NCI-H446 (cell line): ENCODE measurements around the gene FILIP1L.
"Not testable (repeated sequence)": the region's sequence is repeated elsewhere in the genome, so short reads cannot be mapped to it uniquely, and the experiment has no call there.

Source experiments
- DNase-seq, 2 experiments: peaks; one replicate each; lab custom pipeline; 2025; lab: John Stamatoyannopoulos, UW

Gene FILIP1L

DNA sequence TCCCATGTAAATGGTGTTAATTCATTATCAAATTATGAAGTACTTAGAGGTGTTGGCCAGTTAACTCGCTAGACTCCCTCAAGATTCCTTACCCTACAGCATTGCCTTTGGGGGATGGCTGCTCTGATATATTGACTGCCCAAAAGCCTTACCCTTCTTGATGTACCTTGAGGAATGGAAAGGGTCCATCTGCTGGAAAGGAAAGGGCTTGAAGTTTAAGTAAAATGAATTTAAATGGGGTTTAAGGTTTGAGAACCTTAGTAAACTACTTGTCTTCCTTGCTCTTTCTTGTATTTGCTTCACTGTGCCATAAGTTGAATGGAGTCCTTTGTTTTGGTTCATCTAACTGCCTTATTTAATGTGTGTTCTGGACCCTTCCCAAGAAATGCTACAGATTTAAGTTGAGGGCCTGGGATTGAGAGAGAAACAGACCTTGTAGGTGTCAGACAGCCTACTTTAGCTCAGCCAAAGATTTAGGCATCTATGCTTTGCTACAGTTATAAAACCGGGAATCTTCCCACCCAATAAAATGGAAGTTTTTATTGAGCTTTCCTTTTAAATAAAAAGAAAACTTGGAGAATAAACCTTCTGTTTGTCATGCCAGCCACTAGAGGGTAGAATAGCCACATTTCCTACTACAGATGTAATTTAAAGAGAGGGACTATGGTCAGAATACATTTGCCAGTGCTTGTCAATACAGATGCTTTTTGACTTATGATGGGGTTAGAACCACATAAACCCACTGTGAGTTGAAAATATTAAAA, 271.3 kb downstream of the FILIP1L start:
- DNase-seq, result peak; percentile 18 to 52

DNA sequence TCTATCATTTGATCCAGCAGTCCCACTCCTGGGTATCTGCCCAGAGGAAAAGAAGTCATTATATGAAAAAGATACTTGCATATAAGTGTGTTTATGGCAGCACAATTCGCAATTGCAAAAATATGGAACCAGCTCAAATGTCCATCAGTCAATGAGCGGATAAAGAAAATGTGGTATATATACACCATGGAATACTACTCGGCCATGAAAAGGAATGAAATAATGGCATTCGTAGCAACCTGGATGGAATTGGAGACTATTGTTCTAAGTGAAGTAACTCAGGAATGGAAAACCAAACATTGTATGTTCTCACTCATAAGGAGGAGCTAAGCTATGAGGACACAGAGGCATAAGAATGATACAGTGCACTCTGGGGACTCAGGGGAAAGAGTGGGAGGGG, 272.4 kb downstream of the FILIP1L start:
- not testable (repeated sequence) for DNase-seq

DNA sequence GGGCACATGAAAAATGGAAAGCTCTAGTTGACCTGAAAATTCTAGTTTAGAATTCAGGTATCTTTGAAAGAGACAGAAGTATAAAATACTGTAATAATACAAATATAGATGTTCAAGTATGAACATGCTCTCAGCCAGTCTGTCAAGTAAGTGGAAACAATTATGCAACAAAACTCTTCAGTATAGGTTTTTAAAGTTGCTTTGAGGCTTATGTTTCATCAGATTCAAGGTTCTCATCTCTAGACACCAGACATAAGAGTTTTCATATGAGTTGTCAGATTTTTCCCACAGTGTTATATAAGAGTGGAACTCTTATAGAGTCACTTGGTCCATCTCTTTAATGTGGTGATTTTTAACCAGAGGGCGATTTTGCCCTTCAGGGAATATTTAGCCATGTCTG, 274.7 kb downstream of the FILIP1L start:
- no peak for DNase-seq

DNA sequence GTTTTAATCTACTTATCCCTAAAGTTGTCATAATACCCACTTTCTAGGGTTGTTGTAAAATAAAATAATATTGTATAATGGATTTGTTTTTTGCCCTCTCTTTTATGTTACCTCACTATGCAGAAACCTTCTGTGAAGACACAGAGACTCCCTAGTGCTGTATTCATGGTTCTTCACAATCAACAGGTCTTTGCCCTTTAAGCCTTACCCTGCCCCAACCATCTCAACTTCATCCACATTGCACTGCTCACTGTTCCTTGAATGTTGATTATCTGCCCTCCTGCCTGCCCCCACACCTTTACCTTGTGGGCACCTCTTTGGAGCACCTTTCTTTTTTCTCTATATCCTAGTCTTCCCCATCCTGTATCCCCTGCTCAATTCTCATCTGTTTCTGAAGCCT, 275.5 kb downstream of the FILIP1L start:
- DNase-seq, result no peak

DNA sequence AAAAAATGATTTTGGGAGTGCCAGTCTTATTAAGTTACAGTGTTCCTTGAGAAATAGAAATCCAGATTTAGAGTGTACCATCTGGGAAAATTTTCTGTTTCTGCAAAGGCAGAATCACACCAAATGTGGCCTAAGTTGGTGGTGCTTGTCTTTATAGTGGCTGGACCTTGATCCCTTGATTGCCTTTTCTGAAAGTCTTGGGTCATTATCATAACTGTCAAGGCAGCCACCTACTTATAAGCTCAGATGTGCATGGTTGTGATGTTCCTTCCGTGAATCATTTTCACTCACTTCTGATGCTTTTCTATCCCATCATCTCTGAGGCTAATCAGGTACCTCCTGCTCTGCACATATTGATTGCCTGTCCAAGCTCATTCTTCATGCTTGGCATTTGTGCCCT, 276.6 kb downstream of the FILIP1L start:
- no peak for DNase-seq

DNA sequence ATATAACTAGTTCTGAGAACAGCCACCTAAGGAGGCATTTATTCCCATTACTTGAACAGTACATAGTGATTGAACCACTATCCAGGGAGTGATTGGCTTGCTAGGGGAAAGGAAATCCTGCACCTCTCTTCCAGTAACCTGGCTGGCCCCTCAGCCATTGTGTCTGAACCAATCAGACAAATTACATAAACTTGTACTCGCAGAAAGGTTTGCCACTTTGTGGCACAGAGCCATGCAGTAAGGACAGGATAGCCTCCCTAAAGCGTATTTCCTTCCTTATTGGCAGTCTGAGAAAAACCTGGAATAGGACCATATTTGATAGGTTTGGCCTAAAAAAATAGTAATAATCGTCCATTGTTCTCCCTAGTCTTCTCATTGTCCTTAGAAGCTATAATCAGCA, 277.6 kb downstream of the FILIP1L start:
- no peak for DNase-seq

DNA sequence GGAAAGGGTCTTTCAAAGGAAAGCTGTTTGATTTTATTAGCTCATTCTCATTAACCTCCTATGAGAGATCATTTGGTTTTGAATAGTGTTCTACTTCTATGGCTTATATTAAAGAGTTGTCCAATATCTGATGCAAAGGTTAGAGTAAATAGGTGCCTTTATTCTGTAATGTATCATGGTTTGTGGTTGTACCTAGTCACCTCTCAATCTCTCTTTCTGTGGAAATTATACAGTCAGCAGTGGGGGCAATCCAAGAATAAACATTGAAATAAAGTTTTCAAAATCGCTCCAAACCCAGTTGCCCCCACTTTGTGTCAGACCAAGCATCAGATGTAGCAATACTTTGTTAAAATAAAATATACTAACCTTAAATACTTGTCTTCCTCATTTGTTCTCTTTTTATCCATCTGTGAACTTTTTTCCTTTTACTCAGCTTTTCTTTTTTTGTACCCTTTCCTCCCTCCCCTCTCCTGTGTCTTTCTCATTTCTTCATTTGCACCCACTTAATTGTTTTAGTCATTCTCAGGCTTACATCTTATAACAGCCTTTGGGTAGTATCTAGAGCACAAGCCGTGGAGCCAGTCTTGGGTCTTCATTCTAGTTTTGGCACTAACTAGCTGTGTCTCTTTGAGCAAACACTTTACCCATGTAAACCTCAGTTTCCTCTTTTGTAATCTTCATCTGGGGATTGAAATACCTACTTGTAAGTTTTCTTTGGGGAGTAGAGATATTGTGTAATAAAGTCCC, 279.9 kb downstream of the FILIP1L start:
- no peak for DNase-seq

DNA sequence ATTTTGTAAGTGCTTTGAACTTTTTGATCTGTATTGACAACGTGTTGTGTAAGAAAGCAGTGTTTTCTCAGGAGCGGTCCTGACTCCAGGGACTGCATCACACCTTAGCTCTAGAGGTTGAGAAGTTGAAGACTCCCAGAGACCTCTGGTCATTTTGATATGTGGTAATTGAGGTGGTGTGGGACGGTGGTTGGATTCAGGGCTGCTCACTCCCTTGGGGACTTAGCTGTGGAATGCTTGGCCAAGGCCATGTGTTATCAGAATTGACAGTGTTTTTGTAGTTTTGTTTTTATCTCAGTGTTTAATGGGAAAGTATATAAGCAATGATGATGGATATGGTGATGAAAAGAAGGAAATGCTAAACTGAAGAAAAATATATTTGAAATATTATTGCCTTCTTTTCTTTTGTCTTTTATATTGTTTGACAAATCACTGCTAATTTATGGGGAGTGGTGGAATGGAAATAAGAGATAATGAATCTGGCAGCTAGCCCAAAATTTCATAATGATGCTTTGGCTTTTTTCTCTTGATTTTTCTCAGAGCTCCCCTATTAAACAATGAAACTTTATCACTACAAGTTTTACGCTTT, 280.6 kb downstream of the FILIP1L start:
- DNase-seq, result no peak

DNA sequence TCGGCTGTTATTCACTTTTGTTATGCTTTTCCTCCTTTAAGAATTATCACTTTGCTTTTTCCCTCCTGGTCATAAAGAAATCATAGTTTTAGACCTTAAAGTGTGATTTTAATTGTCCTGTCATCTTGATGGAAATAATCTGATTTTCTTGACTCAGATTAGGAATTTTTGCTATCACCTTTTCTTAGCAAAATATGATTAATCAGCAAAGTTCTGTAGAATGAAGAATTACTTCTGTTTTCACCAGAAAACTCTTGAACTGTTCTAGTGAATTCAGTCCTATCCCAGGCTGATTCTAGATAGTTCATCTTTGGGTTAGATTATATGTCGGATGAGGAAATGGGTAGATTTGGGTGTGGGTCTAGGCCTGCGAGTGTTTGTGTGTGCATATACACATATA, 284.5 kb downstream of the FILIP1L start:
- DNase-seq, result no peak

DNA sequence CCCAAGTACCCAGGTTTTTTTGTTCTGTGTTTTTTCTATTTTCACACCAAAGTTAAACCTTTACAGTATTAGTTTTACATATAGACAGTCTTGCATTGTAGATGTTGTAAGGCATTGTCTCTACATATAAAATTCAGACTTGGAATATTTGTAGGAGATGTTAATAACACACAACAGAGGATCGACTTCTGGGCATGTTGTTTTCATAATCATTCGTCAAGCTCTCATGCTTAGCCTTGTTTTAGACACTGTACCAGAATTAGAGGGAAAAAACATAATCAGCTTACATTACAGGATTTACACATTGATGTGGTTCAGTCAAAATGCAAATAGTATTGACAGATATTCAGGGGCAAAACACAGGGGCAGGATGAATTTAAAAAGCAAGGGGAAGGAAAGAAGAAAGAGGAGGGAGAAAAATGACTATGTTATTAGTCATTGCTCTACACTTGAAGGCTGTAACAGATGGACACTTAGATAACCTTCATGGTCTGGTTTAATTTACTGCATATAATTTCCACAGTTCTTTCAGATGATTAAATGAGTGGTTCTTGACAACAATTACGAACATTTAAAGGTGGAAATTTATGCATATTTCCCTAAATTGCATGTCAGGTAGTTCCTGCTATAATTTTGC, 289.2 kb downstream of the FILIP1L start:
- no peak for DNase-seq

DNA sequence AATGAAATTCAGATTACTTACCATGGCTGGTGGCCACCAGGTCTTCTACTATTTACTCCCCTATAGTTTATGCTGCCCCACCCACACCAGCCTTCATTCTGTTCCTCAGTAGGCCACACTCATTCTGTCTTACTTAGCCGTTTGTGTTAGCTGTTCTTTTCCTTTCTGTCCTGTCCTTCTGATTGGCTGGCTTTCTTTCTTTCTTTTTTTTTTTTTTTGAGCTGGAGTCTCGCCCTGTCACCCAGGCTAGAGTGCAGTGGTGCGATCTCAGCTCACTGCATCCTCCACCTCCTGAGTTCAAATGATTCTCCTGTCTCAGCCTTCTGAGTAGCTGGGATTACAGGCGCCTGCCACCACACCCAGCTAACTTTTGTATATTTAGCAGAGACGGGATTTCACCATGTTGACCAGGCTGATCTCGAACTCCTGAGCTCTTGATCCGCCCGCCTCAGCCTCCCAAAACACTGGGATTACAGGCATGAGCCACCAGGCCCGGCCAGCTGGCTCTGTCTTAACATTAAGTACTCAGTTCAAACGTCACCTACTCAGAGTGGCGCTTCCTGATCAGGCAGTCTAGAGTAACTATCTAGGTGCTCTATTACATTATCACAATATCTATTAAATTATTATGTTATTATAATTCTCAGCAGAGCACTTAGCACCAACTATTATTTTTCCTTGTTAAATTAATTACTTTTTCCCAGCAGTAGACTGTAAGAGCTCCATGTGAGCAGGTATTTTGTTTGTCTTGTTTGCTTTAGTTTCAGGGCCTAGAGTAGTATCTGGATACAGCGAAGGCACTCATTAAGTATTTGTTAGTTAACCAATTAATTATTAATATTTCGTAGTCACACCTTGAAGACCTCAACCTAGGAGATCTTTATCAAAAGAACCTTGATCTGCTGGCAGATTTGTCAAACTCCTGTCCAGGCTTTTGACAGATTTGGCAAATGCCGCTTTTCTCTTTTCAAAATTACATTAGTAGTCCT, 290.3 kb downstream of the FILIP1L start:
- no peak for DNase-seq

DNA sequence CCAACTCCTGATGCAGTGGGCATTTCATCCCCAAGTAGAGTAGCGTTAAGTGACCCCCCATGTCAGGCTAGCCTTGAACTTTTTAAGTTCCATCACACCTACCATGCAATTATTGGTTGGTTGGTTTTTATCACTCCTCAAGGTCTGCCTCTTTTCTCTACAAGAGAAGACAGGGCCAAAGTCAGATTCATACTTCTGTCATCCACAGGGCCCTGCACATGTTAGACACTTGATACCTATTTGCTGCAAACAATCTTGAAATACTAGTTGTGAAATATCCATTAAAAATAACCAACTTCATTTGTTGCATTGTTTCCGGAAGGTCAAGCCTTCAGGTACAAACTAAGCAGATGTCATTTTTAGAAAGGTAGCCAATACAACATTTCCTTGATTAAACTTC, 295.5 kb downstream of the FILIP1L start:
- no peak for DNase-seq

DNA sequence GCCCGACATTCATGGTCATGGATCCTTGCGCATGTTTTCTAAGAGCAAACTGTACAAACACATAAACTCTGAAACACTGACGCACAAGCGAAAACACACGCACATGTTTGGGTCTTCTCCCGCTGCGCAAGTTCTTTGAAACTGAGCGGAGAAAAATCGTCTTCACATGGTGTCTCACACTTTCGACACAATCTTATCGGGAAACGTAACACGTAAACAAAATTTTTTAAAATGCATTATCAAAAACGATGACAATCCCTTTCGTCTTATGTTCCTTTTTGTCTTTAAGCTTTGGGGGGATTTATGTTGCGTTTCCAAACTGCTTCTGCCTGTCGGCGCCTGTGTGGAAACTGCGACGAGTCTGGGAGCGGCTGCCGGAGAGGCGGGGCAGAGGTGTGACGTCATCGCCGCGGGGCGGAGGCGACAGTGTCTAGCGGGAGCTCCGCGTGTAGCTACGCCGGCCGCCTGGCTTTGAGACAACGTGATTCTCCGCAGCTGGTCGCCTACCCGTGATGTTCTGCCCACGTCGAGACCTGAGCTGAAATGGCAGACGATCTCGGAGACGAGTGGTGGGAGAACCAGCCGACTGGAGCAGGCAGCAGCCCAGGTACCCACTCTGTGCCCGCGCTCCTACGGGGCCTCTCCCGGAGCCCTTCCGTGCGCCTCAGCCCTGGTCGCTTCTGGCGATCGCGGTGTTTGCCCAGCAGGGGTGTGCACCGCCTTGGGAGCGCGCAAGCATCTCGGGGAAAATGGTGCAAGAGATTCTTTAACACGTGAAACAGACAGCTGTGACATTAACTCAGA, 296.7 kb downstream of the FILIP1L start, which contains the start of gene CMSS1:
Gene CMSS1 (plus strand): TSS at position 426 of the 804 bp plus-strand sequence.
- peak; percentile 90 to 92 for DNase-seq

DNA sequence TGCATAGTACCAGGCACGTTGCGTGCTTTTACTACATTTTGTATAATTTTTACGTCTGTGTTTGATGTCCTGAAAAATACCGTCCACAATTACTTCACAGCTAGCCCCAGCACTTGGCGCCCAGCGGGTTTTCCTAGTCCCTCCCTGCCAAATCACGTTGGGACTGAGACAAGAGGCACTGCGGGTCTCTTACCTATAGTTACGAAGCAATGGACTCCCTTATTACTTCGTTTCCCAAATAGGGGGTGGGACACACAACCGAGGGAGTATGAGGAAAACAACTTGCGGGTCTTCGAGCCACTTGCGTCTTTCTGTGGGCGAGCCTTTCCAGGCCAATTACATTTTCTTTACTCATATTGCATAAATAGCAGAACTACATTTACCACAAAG, 297.3 kb downstream of the FILIP1L start:
- DNase-seq, result peak; percentile 31 to 35

DNA sequence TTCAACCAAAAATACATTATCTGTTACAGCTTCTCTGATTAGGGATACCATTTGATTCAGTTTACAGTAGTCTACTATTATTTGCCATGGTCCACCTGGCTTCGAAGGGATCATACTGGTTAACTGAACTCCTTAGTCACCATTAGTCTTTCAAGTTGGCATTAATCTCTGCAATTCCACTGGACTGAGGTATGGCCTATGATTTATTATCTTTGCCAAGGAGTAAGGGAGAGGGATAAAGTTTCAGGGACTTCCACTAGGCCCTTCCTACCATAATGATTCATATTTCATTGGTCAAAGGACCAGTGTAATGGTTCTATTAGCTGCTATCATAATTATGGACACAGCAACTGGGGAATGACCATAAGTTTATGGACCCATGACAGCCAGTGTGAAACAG, 303.9 kb downstream of the FILIP1L start:
- no peak for DNase-seq

DNA sequence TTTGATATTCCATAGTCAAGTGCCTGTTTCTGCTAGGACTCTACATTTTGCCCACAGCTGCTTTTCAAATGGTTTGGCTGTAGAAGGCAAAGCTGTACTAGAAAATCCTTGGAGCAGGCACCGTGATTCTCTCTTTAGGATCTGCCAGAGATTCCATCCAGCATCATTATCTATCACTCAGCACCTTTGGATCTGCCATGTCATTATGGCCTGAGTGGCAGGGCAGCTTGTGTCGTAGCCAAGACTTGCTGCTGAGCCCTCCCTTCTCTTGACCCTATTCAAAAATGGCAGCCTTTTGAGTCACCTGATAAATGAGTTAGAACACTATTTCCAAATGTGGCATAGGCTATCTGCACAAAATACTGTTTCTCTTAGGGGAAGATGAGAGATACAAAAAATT, 304.7 kb downstream of the FILIP1L start:
- no peak for DNase-seq

DNA sequence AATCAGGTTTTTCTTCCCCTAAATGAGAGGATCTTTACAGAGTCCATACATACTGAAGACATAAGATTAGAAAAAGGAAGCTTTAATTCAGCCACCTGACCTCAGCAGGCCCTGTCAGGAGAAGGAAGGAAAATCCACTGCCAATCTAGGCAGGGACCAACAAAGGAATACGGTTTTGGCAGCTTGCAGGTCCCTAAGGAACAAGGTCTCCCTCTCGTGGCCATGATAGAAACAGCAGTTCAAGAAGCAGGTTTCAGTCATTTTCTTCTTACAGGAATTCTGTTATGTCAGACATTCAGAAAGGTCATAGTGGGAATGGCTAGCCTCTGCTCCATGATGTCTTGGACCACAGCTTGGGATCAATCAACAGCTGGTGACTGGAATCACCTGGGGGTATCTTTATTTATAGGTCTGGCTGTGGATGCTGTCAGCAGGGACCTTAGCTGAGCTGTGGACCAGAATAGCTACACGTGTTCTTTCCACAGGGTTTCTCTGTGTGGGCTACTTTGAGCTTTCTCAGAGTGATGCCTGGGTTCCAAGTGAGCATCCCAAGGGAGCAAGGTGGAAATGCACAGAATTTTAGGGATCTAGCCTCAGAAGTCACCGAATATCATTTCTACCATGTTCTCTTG, 306.0 kb downstream of the FILIP1L start:
- peak; percentile 40 to 74 for DNase-seq

DNA sequence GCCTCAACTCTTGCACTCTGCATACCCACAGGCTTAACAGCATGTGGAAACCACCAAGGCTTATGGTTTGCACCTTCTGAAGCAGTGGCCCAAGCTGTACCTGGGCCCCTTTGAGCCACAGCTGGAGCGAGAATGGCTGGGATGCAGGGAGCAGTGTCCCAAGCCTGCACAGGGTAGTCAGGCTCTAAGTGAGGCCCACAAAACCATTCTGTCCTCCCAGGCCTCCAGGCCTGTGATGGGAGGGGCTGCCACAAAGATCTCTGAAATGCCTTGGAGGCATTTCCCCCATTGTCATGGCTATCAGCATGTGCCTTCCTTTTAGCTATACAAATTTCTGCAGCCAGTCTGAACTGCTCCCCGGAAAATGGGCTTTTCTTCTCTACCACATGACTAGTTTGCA, 309.1 kb downstream of the FILIP1L start:
- DNase-seq, result no peak

DNA sequence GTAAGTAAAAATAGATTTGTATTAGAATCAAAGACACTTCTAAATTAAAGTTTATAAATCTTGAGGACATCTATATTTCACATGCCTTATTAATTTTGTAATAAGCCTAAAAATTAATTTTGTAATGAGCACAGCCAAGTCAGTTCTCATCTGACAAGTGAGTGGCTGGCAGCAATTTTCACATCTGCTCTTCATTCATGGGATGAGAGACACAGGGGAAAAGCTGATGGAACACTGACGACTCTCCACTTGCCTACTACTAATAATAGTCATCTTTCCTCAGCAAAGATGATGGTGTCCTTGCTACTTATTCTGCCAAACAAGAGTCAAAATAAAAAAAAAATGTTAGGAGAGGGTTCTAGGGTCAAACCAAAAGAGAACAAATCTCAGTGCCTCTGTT, 311.0 kb downstream of the FILIP1L start:
- no peak for DNase-seq

DNA sequence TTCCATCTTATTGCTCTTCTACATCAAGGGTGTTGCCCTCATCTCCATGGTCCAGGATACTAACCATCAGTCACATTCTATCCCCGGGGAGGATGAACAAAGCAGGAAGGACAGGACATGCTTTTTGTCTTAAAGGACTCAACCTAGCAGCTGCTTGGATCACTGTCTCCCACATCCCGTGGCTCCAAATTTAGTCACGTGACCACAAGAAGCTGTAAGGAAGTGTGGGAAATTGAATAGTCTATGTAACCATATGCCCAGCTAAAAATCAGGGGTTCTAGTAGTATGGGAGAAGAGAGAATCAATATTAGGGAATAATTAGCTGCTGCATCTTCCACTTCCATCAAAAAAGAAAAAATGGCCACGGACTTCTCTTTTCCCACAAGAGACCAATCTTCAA, 314.9 kb downstream of the FILIP1L start:
- DNase-seq, result no peak
